Right renal cortex interstitium (tissue), 3 donors: ENCODE data around the gene TSHR. TPM values are rescaled to one million over a fixed set of nuclear protein-coding genes. Genes with fewer than 3 reads are reported as not detected.

Experiments used
- DNase-seq, 3 donors: peaks; one replicate each; pipeline ENCODE4 v3.0.0-alpha.2; 2013; ENCODE audit warnings: low read depth in 3 of 3, low spot score in 2 of 3
- polyA plus RNA-seq, 3 donors: library from polyadenylated mRNA; unstranded; fragments of 120-200 nt; gene quantifications; one replicate each; pipeline ENCODE4 v1.2.1, GENCODE V29; 2013; ENCODE audit not compliant: insufficient read length in 3 of 3

TSHR gene
- polyA plus RNA-seq, 3 donors: 0.07 to 0.32 (median 0.14) TPM

- DNase-seq: peak; percentile 79 to 88 (median 82)
Measured at GRCh38 chr14:81170104-81170828, 214.8 kb downstream of the TSHR start.

GRCh38 chr14:81170829-81171195 is 215.4 kb downstream of the TSHR start:
- no peak for DNase-seq

DNA sequence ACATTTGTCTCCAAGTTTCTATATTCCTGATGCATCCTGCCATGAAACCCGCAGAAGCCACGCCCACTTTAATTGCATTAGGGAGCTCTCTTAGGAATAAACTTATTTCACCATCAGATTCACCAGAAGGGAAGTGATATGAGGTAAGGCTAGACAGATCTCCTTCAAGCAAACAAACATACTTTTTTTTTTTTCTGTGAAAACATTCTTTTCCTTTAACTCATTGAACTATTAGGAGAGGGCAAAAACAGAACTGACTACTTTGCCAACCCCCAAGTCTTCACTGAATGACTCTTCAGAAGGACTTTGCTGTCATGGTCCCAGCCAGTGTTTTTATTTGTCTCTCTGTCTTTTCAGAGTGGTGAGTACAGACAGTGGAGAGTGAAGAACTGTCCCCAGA is 216.9 kb downstream of the TSHR start:
- no peak for DNase-seq

DNA sequence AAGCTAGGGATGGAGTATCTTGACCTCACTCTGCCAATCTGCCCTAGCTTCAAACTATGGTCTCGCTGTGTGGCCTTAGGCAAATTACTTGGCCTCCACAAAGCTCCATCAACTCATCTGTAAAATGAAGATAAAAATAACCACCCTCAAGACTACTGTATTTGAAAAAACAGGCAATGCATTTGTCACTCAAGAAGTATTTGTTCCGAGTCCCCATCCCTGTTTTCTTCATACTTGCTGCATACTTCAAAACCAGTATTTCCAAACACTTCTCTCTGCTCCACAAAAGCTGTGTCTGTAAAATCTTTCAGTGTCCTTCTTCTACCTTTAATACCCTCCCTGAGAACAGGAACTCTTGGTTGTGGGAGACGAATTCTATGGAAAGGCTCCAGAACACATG is 217.5 kb downstream of the TSHR start:
- DNase-seq: no peak

GRCh38 chr14:81176241-81176640 is 220.8 kb downstream of the TSHR start:
- no peak for DNase-seq

DNA sequence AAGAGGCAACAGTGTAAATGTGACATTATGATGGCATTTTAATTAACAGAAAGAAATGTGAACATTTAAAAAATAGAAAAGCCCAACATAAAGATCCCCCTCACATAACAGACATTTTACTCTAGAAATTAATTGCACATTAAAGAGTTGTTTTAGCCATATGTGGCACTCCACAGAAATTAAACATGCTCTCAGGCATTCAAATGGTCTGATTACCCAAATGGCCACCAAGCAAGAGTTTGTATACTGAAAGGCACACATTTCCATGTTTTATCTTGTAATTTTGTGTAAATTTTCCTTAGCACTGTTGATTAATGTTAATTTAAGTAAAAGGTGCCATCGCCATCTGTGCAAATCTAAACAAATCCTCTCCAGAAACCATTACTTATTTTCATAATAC is 221.8 kb downstream of the TSHR start:
- no peak for DNase-seq

DNA sequence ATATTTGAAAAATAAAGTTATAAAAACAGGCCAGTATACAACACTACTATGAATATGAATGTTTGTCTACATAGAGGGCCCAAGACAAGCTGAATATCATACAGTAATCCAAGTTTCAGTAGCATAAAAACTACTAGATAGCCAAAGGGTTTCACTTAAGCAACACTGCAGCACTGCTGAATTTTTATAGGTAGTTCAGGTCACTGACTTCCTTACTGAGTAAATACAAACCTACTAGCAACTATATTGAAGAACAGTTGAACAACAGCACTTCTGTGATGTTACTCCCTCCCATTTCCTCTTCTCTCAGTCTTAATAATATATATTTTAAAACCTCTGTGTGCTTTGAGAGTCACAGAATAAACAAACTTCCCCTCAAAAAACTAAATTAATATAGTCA is 222.6 kb downstream of the TSHR start:
- no peak for DNase-seq

DNA sequence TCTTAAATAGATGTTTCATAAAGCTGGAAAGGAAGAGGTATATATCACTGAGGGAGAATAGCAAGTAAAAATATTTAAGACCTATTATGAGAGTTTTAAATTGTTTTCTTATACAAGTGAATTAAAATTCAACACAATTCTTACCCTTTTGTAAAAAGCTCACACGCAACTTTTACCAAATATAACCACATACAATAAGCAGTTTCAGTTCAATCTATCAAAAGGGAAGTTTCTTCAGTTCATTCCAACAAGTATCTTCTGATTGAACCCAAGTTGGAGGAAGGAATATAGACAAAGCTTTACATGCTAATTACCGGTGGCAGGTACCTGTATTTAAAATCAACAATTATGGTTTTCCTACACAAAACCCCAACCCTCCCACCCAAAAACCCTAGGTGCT is 224.2 kb downstream of the TSHR start:
- DNase-seq: no peak

DNA sequence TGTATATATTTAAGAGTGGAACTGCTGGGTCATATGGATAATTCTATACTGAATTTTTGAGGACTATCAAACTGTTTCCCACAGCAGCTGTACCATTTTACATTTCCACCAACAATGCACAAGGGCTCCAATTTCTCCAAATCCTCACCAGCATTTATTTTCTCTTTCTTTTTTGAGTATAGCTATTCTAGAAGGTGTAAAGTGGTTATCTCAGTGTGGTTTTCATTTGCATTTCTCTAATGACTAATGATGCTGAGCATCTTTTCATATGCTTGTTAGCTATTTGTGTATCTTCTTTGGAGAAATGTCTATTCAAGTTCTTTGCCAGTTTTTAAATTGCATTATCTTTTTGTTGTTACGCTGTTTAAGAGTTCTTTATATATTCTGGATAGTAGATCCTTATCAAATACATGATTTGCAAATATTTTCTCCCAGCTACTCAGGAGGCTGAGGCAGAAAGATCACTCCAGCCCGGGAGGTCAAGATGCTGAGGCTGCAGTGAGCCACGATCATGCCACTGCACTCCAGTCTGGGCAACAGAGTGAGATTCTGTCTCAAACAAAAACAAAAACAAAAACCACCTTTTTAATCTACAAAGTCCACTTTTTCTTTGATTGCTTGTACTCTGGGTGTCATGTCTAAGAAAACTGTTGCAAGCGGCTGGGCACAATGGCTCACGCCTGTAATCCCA is 232.6 kb downstream of the TSHR start:
- DNase-seq: no peak

- no peak for DNase-seq
Measured at GRCh38 chr14:81192594-81192993, 237.2 kb downstream of the TSHR start.

GRCh38 chr14:81193924-81194633 is 238.7 kb downstream of the TSHR start:
- no peak for DNase-seq

Other genes with a start within 250 kb of the TSHR start
- gene CEP128, start 13.9 kb upstream of the TSHR start, polyA plus RNA-seq: 1 to 10 TPM; 5.8 to 6.6 (median 6.3) TPM